Measurements from ENCODE around the gene ZNF160.
"Not testable (repeated sequence)": the region's sequence is repeated elsewhere in the genome, so short reads cannot be mapped to it uniquely, and the experiment has no call there.

ZNF160 gene

DNA sequence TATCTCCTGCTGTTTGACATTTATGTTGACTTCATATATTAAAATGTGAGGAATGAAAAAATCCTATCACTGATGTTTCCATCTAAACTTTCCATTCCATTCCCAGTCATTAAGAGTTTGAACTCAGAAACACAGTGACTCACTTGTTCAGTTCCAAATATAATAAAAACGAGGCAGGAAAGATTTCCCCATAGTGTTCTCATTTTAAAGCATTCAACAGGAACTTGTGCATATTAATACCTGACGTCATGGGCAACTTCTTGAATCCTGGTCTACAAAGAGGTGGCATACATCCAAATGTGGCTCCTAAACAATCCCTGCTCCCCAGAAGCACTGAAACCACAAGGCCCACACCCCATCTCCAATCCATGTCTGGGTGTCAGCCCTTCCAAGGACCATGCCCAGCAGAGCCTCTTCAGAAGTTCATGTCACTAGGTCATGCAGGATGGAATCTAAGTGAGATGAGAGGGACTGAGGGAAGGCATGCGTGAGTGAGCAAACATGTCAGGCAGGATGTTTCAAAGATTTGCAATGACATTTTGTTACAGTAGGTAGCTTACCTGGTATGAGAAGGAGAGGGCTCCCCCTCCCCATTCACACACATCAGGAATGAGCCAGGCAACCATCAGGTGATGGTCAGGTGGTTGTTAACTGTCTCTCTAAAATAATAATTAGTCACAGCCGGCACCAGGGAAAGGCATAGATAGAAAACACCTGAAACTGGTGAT lies 68.1 kb downstream of the ZNF160 start:
- no peak for DNase-seq (ENCODE audit: low read depth)
- no peak overlapping the region for H3K4me3 ChIP-seq (ENCODE audit: low read depth, low read length)

- no peak overlapping the region for H3K4me3 ChIP-seq (ENCODE audit: low read depth, low read length)
- DNase-seq (ENCODE audit: low read depth): no peak
These were observed 69.2 kb downstream of the ZNF160 start for GRCh38 chr19:53034054-53034453.

GRCh38 chr19:53028306-53028705 lies 74.9 kb downstream of the ZNF160 start:
- H3K4me3 ChIP-seq (ENCODE audit: low read depth, low read length); DNase-seq (ENCODE audit: low read depth): not testable (repeated sequence)

GRCh38 chr19:53019684-53020083 lies 83.5 kb downstream of the ZNF160 start:
- no peak for DNase-seq (ENCODE audit: low read depth)
- no peak overlapping the region for H3K4me3 ChIP-seq (ENCODE audit: low read depth, low read length)

Measured in skeletal muscle cell (primary cell).